ENCODE data around the gene CAMTA1.
"Not testable (repeated sequence)": the region's sequence is repeated elsewhere in the genome, so short reads cannot be mapped to it uniquely, and the experiment has no call there.

The CAMTA1 gene

GRCh38 chr1:7703321-7704213 is 918.3 kb downstream of the CAMTA1 start:
- DNase-seq: no peak

- no peak for DNase-seq
These were observed 919.2 kb downstream of the CAMTA1 start for GRCh38 chr1:7704214-7705047.

DNA sequence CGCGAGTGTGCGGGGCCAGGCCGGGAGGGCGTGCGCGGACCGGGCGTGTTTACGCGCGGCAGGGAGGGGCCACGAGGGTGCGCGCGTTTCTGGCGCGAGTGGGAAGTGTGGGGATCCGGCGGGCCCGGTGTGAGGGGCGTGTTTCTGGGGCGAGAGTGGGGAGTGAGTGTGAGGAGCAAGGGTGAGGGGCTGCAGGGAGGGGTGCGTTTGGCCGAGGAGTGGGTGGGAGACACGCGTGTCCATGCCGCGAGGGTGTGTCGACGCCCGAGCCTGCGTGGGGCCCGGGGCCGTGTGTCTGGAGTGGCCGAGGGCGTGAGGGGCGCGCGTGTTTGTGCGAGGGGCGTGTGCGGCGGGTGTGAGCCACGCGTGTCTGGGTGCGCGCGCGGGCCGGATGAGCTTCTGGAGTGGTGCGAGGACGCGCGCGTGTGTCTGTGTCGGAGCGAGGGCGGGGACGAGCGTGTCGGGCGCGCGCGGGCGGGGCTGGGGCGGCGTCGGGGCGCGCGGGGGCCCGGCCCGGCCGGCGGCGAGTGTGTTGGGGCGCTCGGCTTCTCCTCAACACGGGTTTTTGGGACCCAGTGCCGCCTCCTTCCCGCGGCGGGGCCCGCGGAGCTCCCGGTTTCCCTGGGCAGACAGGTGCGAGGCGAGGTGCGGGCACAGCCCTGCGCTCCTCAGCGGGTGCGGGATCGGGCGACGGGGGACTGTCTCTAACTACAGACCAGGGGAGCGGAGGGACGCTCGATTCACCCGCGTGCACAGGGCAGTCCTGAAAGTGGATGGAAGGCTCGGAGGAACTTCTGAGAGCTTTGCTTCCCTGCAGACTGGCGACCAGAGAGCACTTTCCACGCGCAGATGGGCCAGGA is 920.0 kb downstream of the CAMTA1 start:
- no peak for DNase-seq

DNA sequence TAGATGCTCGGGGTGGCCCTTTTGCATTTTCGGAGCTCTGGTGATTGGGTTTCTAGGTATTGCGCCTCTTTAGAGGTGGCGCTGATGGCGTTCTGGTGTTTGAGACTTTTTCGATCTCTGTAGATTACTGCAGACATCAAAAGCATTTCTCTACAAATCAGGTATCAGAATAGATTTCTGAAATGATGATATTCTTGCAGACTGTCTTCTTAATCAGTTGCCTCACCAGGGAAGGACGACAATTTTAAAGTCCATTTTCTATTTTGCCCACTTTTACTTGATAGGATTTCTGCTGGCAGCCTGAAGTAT is 920.6 kb downstream of the CAMTA1 start:
- DNase-seq: no peak

GRCh38 chr1:7707527-7707926 is 922.3 kb downstream of the CAMTA1 start:
- DNase-seq: no peak

- not testable (repeated sequence) for DNase-seq
These were observed 922.8 kb downstream of the CAMTA1 start for GRCh38 chr1:7708065-7708464.

DNA sequence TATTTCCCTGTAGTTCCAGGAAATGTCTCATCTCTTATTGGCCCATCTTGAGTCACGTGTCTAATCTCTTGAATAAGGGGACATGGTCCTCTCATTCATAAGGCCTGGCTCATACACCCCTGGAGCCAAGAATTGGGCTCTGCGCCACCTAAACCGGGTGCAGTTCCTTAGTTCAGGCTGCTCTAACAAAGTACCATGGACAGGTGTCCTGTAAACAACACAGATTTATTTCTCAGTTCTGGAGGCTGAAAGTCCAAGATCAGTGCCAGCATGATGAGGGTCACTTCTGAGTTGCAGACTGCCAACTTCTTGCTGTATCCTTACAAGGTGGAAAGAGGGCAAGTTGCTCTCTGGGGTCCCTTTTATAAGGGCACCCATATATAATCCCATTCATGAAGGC is 925.6 kb downstream of the CAMTA1 start:
- DNase-seq: no peak

GRCh38 chr1:7712731-7713323 is 927.6 kb downstream of the CAMTA1 start:
- no peak for DNase-seq

GRCh38 chr1:7716506-7716905 is 931.3 kb downstream of the CAMTA1 start:
- DNase-seq: no peak

- DNase-seq: no peak
These were observed 932.6 kb downstream of the CAMTA1 start for GRCh38 chr1:7717748-7718368.

- DNase-seq: no peak
These were observed 934.3 kb downstream of the CAMTA1 start for GRCh38 chr1:7719468-7720094.

- DNase-seq: no peak
These were observed 936.9 kb downstream of the CAMTA1 start for GRCh38 chr1:7721940-7722669.

DNA sequence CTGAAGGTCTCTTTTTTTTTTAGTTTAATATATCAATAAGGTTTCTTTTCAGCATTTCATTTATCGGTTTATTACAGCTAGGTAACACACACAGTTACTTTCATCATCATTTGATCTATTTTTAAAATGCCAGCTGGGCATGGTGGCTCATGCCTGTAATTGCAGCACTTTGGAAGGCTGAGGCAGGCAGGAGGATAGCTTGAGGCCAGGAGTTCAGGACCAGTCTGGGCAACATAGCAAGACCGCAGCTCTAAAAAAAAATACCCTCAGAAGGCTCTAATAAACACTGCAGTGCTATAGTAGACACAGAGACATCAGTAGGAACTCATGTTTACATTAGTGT is 937.4 kb downstream of the CAMTA1 start:
- no peak for DNase-seq

- no peak for DNase-seq
These were observed 941.4 kb downstream of the CAMTA1 start for GRCh38 chr1:7726623-7727022.

DNA sequence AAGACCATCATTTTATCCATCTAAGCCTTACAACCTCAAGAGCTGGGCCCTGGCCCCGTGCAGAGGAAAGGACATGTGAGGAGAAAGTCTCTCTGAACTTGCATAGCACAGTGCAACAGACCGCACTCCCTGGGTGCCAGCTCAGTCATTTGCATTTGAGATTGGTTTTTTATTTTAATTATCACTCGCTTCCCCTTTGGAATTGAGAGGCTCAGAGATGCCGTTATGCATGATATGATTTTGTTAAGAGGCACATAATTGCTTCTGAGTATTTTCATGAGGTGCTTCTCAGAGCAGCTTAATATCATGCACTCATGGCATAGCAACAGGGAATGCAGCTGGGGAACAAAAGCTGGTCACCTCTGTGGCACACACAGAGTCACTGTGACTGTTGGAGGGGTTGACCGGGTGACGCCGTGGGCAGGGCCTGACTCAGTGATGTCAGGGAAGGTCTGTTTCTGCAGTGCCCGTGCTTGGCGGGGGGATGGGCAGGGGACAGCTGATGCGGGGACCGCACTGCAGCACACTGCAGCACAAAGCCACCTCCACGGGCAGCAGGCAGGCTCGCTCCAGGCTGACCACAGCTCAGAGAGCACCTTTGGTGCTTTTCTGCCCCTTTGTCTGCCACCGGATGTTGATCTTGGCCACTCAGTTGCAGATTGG is 942.7 kb downstream of the CAMTA1 start:
- no peak for DNase-seq

- no peak for DNase-seq
These were observed 944.5 kb downstream of the CAMTA1 start for GRCh38 chr1:7729761-7730160.

GRCh38 chr1:7732331-7732730 is 947.1 kb downstream of the CAMTA1 start:
- DNase-seq: no peak

DNA sequence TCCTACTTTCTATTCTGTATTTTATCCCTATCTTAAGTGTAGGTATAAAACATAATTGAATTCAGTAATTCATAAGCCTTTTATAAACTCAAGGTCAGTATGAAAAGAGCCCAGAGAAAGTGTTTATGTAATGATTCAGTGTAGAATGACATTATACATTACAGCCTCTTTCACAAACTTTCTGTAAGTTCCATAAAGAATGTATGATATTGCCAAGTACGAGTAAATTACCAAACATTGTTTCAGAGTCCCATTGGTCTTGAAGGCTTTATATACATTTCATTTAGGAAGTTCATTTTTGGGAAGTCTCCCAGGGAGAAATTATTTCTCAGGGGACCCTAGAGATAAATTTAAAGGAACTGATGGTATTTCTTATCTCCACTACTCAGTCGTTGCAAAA is 948.0 kb downstream of the CAMTA1 start:
- peak; percentile 5 for DNase-seq

GRCh38 chr1:7738044-7738443 is 952.8 kb downstream of the CAMTA1 start:
- DNase-seq: no peak

DNA sequence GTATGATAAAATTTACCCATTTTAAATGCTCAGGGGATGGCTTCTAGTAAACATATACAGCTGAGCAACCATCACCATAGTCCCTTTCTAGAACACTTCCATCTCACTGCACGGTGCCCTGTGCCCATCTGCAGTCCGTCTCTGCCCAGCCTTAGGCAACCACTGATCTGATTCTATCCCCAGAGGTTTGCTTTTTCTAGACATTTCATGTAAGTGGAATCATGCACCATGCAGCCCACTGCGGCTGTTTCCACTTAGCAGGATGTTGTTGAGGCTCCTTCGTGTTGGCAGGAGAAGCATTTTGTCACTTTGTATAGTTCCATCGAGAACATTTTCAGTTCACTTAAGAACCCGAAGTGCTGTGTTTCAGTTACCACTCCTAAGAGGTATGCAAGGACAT is 958.1 kb downstream of the CAMTA1 start:
- no peak for DNase-seq

GRCh38 chr1:7744882-7745281 is 959.6 kb downstream of the CAMTA1 start:
- DNase-seq: no peak
